Prostate gland (tissue), 2 donors: ENCODE results near the gene PPP1R14B.
A peak's percentile ranks its signal among the peaks of the same experiment; 100 is the strongest.

Experiments
- POLR2A ChIP-seq: fragments of 450-650 bp; IDR thresholded peaks from one replicate; pipeline ENCODE4 v1.6.1; 2016; ENCODE audit warnings: antibody characterized with exemption, mild to moderate bottlenecking
- TF ChIP-seq, protein P1 (sequence below), 4 experiments: fragments of 200-600 bp in 2 of 4; fragments of 450-650 bp in 2 of 4; sonication (generic) in 2 of 4; IDR thresholded peaks; 1 replicate in 3 of 4; 2 replicates in 1 of 4; pipeline ENCODE4 v1.5.1; 2016 to 2019; ENCODE audit warnings: antibody characterized with exemption in 4 of 4, mild to moderate bottlenecking in 2 of 4, moderate library complexity in 2 of 4

DNA sequence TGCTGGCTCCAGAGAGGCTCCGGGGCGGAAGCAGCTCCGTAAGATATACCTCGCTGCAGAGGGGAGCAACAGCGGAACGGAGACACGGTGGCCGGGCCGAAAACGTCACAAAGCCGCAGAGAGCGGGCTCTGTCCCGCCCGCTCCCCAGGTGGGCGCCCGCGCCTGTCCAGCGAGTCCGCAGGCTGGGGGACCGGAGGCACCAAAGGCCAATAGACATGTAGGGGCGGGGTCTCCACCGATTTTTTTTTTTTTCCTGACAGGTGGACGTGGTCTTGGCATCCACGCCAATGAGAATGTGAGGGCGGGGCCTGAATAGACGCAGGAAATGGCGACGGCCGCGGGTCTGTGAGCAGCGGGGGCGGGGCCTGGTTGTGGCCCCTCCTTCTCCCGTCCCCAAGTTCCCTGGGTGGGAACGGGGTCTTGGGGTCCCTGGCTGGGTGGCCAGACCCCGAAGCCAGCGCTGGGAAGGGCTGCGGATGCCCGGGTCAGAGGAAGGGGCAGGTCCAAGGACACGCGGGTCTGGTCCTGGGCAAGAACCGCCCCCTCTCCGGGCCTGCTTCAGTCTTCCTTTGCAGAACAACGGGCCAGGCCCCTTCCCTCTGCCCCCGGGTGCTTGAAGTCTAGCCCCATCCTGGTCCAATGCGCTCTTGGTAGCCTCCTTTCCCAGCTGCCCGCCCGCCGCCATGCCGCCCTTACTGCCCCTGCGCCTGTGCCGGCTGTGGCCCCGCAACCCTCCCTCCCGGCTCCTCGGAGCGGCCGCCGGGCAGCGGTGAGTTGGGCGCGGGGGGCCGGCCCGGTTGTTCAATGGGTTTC lies 16.4 kb downstream of the PPP1R14B start, which contains the start of gene DNAJC4:
- TF ChIP-seq, protein P1, sequence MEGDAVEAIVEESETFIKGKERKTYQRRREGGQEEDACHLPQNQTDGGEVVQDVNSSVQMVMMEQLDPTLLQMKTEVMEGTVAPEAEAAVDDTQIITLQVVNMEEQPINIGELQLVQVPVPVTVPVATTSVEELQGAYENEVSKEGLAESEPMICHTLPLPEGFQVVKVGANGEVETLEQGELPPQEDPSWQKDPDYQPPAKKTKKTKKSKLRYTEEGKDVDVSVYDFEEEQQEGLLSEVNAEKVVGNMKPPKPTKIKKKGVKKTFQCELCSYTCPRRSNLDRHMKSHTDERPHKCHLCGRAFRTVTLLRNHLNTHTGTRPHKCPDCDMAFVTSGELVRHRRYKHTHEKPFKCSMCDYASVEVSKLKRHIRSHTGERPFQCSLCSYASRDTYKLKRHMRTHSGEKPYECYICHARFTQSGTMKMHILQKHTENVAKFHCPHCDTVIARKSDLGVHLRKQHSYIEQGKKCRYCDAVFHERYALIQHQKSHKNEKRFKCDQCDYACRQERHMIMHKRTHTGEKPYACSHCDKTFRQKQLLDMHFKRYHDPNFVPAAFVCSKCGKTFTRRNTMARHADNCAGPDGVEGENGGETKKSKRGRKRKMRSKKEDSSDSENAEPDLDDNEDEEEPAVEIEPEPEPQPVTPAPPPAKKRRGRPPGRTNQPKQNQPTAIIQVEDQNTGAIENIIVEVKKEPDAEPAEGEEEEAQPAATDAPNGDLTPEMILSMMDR (IDR thresholded peaks at IDR 0.05) = peak in 1 of 4 experiments; percentile 5
- TF ChIP-seq POLR2A = peak; percentile 49
